ENCODE data around the gene CYP3A5.

Gene CYP3A5

DNA sequence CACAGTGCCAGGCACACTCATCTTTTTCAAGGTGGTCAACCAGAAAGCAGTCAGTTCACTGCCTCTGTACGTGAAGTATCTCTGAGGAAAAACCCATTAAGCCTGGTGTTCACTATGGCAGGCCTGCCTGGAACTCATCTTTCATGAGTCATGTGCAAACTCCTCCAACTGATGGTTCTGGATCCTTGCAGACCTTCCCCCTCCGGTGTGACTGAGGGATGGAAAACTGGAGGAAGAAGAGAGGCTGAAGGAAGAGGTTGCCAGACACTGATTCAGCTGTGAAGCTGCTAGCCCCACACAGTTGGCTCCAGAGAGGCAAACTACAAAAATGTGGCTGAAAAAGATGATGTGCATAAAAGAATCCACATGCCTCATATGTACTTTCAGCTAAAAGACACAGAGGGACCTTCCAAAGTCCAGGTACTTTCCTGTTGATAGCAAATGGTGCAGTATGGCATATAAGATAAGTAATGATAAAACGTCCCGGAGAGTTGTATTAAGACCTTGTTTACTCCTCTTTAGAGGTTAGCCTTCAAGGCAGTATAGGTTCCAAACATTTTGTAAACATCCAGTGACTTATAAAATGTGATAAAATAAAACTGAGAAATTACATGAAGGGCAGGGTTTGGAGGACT, 2.7 kb downstream of the CYP3A5 start:
- no peaks in the 10 kb centered on the region for H3K36me3 ChIP-seq (replicated peaks; ENCODE audit: low read depth, low read length)
- no peak overlapping the region for H2AFZ ChIP-seq (ENCODE audit: low read depth, low read length)
- no peak overlapping the region for H3K4me2 ChIP-seq (ENCODE audit: low read length)
- no peak overlapping the region for H3K9ac ChIP-seq (ENCODE audit: low read length)
- no peaks in the 10 kb centered on the region for H3K27me3 ChIP-seq (ENCODE audit: low read depth, low read length)
- no peak overlapping the region for H3K27ac ChIP-seq (ENCODE audit: low read length)
- TF ChIP-seq, protein P1, sequence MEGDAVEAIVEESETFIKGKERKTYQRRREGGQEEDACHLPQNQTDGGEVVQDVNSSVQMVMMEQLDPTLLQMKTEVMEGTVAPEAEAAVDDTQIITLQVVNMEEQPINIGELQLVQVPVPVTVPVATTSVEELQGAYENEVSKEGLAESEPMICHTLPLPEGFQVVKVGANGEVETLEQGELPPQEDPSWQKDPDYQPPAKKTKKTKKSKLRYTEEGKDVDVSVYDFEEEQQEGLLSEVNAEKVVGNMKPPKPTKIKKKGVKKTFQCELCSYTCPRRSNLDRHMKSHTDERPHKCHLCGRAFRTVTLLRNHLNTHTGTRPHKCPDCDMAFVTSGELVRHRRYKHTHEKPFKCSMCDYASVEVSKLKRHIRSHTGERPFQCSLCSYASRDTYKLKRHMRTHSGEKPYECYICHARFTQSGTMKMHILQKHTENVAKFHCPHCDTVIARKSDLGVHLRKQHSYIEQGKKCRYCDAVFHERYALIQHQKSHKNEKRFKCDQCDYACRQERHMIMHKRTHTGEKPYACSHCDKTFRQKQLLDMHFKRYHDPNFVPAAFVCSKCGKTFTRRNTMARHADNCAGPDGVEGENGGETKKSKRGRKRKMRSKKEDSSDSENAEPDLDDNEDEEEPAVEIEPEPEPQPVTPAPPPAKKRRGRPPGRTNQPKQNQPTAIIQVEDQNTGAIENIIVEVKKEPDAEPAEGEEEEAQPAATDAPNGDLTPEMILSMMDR (IDR thresholded peaks at IDR 0.05; ENCODE audit: low read depth, low read length) = no peak
- TF ChIP-seq EZH2phosphoT487 (IDR thresholded peaks at IDR 0.05; ENCODE audit: low read depth) = no peak
- H4K20me1 ChIP-seq (ENCODE audit: insufficient read depth, low read length) = no peaks in the 10 kb centered on the region
- H3K4me3 ChIP-seq (ENCODE audit: low read length) = no peak overlapping the region
- no peaks in the 10 kb centered on the region for H3K79me2 ChIP-seq (ENCODE audit: low read length)
- no peaks in the 10 kb centered on the region for H3K4me1 ChIP-seq (ENCODE audit: low read length)
- H3K9me3 ChIP-seq (ENCODE audit: insufficient read depth, low read length) = no peaks in the 10 kb centered on the region

DNA sequence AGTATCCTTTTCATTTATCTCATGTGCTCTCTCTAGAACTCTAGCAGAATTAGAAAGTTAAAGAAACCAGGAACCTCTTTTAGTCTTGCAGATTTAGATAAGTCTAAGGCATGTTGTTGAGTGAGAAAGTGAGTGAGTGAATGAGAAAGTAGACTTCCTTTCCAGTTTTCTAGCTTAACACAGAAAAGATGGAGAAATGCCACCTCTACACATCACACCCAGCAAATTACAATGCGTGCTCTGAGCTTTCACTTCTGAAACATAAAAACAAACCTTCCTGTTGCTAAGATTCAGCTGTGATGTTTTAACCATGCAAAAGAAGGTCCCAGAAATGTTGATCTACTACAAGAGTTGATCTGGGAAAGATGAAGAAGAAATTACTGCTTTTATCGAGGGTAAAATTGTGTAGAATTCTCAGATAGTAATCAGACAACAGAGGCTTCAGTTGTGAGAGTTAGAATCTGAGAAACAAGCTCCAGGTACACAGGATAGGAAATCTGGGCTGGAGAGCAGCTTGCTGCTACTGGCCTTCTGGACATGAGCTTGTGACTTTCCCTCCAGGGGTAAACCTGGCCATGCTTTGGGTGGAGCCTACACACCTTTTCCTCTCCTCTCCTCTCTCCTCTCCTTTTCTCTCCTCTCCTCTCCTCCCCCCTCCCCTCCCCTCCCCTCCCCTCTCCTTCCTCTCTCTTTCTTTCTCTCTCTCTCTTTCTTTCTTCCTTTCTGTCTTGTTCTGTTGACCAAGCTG, 4.6 kb downstream of the CYP3A5 start:
- TF ChIP-seq, protein P1 (IDR thresholded peaks at IDR 0.05; ENCODE audit: low read depth, low read length) = no peak
- TF ChIP-seq EZH2phosphoT487 (IDR thresholded peaks at IDR 0.05; ENCODE audit: low read depth) = no peak
- Histone ChIP-seq H3K27ac (ENCODE audit: low read length) (no peak overlapping the region), H3K4me2 (ENCODE audit: low read length) (no peak overlapping the region), H3K79me2 (ENCODE audit: low read length) (no peaks in the 10 kb centered on the region), H2AFZ (ENCODE audit: low read depth, low read length) (no peak overlapping the region), H3K9me3 (ENCODE audit: insufficient read depth, low read length) (no peaks in the 10 kb centered on the region), H3K36me3 (replicated peaks; ENCODE audit: low read depth, low read length) (no peaks in the 10 kb centered on the region), H3K9ac (ENCODE audit: low read length) (no peak overlapping the region), H3K4me3 (ENCODE audit: low read length) (no peak overlapping the region), H4K20me1 (ENCODE audit: insufficient read depth, low read length) (no peaks in the 10 kb centered on the region), H3K27me3 (ENCODE audit: low read depth, low read length) (no peaks in the 10 kb centered on the region), H3K4me1 (ENCODE audit: low read length) (no peaks in the 10 kb centered on the region)

DNA sequence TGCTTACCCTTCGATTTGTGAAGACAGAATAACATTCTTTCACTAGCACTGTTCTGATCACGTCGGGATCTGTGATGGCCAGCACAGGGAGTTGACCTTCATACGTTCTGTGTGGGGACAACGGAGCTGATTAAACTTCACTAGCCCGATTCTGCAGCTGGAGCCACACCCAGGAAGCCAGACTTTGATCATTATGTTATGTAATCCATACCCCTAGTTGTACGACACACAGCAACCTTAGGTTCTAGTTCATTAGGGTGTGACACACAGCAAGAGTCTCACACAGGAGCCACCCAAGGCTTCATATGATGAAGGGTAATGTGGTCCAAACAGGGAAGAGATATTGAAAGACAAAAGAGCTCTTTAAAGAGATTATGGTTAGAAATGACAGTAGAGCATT, 7.2 kb downstream of the CYP3A5 start:
- no peak overlapping the region for H3K4me3 ChIP-seq (ENCODE audit: low read length)
- no peaks in the 10 kb centered on the region for H3K27me3 ChIP-seq (ENCODE audit: low read depth, low read length)
- no peaks in the 10 kb centered on the region for H3K36me3 ChIP-seq (replicated peaks; ENCODE audit: low read depth, low read length)
- H3K4me2 ChIP-seq (ENCODE audit: low read length) = no peak overlapping the region
- H3K9ac ChIP-seq (ENCODE audit: low read length) = no peak overlapping the region
- H3K79me2 ChIP-seq (ENCODE audit: low read length) = no peaks in the 10 kb centered on the region
- H3K4me1 ChIP-seq (ENCODE audit: low read length) = no peaks in the 10 kb centered on the region
- no peak for TF ChIP-seq EZH2phosphoT487 (IDR thresholded peaks at IDR 0.05; ENCODE audit: low read depth)
- TF ChIP-seq, protein P1 (IDR thresholded peaks at IDR 0.05; ENCODE audit: low read depth, low read length) = no peak
- H4K20me1 ChIP-seq (ENCODE audit: insufficient read depth, low read length) = no peaks in the 10 kb centered on the region
- no peaks in the 10 kb centered on the region for H3K9me3 ChIP-seq (ENCODE audit: insufficient read depth, low read length)
- H2AFZ ChIP-seq (ENCODE audit: low read depth, low read length) = no peak overlapping the region
- no peak overlapping the region for H3K27ac ChIP-seq (ENCODE audit: low read length)

DNA sequence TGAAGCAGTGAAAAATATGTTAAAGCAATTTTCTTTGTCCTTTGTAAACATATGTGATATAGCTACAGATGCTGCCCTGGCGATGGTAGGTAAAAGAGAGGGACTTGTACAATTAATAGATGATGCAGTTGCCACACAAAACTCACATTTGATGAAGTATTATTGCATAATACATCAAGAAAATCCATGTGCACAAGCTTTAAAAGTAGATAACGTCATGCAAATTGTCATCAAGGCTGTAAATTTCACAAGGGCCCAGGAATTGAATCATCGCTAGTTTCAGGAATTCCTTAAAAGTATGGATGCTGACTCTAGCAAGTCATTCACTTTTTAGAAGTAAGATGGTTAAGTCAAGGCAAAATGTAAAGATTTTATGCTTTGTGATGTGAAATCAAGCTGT, 10.0 kb downstream of the CYP3A5 start:
- Histone ChIP-seq H3K4me2 (ENCODE audit: low read length) (no peak overlapping the region), H3K4me1 (ENCODE audit: low read length) (no peaks in the 10 kb centered on the region), H3K27me3 (ENCODE audit: low read depth, low read length) (no peaks in the 10 kb centered on the region), H3K9ac (ENCODE audit: low read length) (no peak overlapping the region), H3K79me2 (ENCODE audit: low read length) (no peaks in the 10 kb centered on the region), H3K4me3 (ENCODE audit: low read length) (no peak overlapping the region), H2AFZ (ENCODE audit: low read depth, low read length) (no peak overlapping the region), H3K27ac (ENCODE audit: low read length) (no peak overlapping the region), H4K20me1 (ENCODE audit: insufficient read depth, low read length) (no peaks in the 10 kb centered on the region), H3K9me3 (ENCODE audit: insufficient read depth, low read length) (no peaks in the 10 kb centered on the region), H3K36me3 (replicated peaks; ENCODE audit: low read depth, low read length) (no peaks in the 10 kb centered on the region)
- TF ChIP-seq, protein P1 (IDR thresholded peaks at IDR 0.05; ENCODE audit: low read depth, low read length) = no peak
- no peak for TF ChIP-seq EZH2phosphoT487 (IDR thresholded peaks at IDR 0.05; ENCODE audit: low read depth)

All from OCI-LY3 (cell line).